Prostate gland (tissue), 2 donors: ENCODE results near the gene CNMD. TPM values are rescaled to one million over a fixed set of nuclear protein-coding genes. Genes with fewer than 3 reads are reported as not detected.
A peak's percentile ranks its signal among the peaks of the same experiment; 100 is the strongest.

ENCODE experiments used
- DNase-seq: peaks from one replicate; pipeline ENCODE4 v3.0.0-alpha.2; 2019; ENCODE audit warnings: low spot score
- H3K27ac ChIP-seq, 2 donors: fragments of 200-600 bp; sonication (generic); 2 replicates each; pipeline ENCODE4 v1.5.1; 2017 to 2019
- H3K27me3 ChIP-seq: fragments of 200-600 bp; sonication (generic); replicated peaks from 2 replicates; pipeline ENCODE4 v1.5.1; 2019; ENCODE audit not compliant: insufficient read depth
- H3K36me3 ChIP-seq, 2 donors: fragments of 200-600 bp; sonication (generic); 1 replicate in 1 of 2; 2 replicates in 1 of 2; pipeline versions ENCODE4 v1.5.1 to v1.8.1; 2017 to 2019
- H3K4me1 ChIP-seq: fragments of 200-600 bp; sonication (generic); replicated peaks from 2 replicates; pipeline ENCODE4 v1.5.1; 2019
- H3K4me3 ChIP-seq, 2 donors: fragments of 200-600 bp; sonication (generic); 2 replicates each; pipeline ENCODE4 v1.5.1; 2017 to 2019
- H3K9me3 ChIP-seq: fragments of 200-600 bp; sonication (generic); 2 replicates; pipeline ENCODE4 v1.5.1; 2017
- CTCF ChIP-seq, 4 experiments: fragments of 200-600 bp in 2 of 4; fragments of 450-650 bp in 2 of 4; sonication (generic) in 2 of 4; IDR thresholded peaks; 1 replicate in 3 of 4; 2 replicates in 1 of 4; pipeline ENCODE4 v1.5.1; 2016 to 2019; ENCODE audit warnings: antibody characterized with exemption in 4 of 4, mild to moderate bottlenecking in 2 of 4, moderate library complexity in 2 of 4
- POLR2A ChIP-seq: fragments of 450-650 bp; IDR thresholded peaks from one replicate; pipeline ENCODE4 v1.6.1; 2016; ENCODE audit warnings: antibody characterized with exemption, mild to moderate bottlenecking
- POLR2AphosphoS5 ChIP-seq: sonication (generic); formaldehyde crosslinking; IDR thresholded peaks from one replicate; pipeline ENCODE4 v1.6.1; 2017; ENCODE audit warnings: antibody characterized with exemption
- WGBS: methylation state at CpG from one replicate; pipeline ENCODE4 v1.1.5; 2018; 5-methylcytosine and 5-hydroxymethylcytosine counted together
- intact Hi-C: fragments of 100-400 bp; cut with DNase I; formaldehyde crosslinking; loops from one replicate; pipeline ENCODE4 v1.14.2; 2022
- total RNA-seq, 2 donors: library from RNA; depleted of rRNA; stranded (reverse); fragments of >200 nt; gene quantifications; one replicate each; pipeline ENCODE4 v1.1.0, GENCODE V29; 2016

The CNMD gene
- total RNA-seq, 2 donors from 2014 or later: 5.6 TPM; not detected in 1

GRCh38 chr13:52743569-52743968, 3.9 kb upstream of the CNMD start:
- H3K9me3 ChIP-seq: no peaks in the 10 kb centered on the region
- 83% methylated on average over 1 of the region's 1 CpG for WGBS

GRCh38 chr13:52738719-52739467, 727 bp downstream of the CNMD start:
- Histone ChIP-seq H3K9me3 (no peaks in the 10 kb centered on the region), H3K4me1 (no peaks in the 10 kb centered on the region), H3K36me3 (no peaks in the 10 kb centered on the region), H3K27me3 (no peaks in the 10 kb centered on the region), H3K4me3 (peak overlapping the region; percentile 23 to 36), H3K27ac (no peak overlapping the region)
- TF ChIP-seq CTCF (IDR thresholded peaks at IDR 0.05) (peak in 3 of 4 experiments; percentile 23 to 40 (median 24)), POLR2A (no peak), POLR2AphosphoS5 (no peak)
- 9% methylated on average over 46 of the region's 75 CpGs for WGBS
- no peak for DNase-seq
- intact Hi-C loops: no loop called here

More at GRCh38 chr13:52743569-52743968, 3.9 kb upstream of the CNMD start:
- no peaks in the 10 kb centered on the region for H3K36me3 ChIP-seq
- TF ChIP-seq CTCF (IDR thresholded peaks at IDR 0.05) (no peak), POLR2AphosphoS5 (no peak), POLR2A (no peak)
- H3K4me3 ChIP-seq: no peak overlapping the region
- DNase-seq: no peak
- H3K27me3 ChIP-seq: no peaks in the 10 kb centered on the region
- intact Hi-C loops: no loop called here
- no peak overlapping the region for H3K27ac ChIP-seq
- H3K4me1 ChIP-seq: no peaks in the 10 kb centered on the region

GRCh38 chr13:52737965-52738364, 1.7 kb downstream of the CNMD start:
- intact Hi-C loops: no loop called here
- 60% methylated on average over 4 of the region's 4 CpGs for whole genome bisulfite sequencing

GRCh38 chr13:52737451-52737850, 2.2 kb downstream of the CNMD start:
- no peaks in the 10 kb centered on the region for H3K4me1 ChIP-seq
- H3K36me3 ChIP-seq: no peaks in the 10 kb centered on the region
- no peaks in the 10 kb centered on the region for H3K9me3 ChIP-seq
- H3K4me3 ChIP-seq: no peak overlapping the region
- intact Hi-C loops: no loop called here
- H3K27ac ChIP-seq: no peak overlapping the region
- no peaks in the 10 kb centered on the region for H3K27me3 ChIP-seq
- DNase-seq: no peak
- TF ChIP-seq POLR2A (no peak), CTCF (IDR thresholded peaks at IDR 0.05) (no peak), POLR2AphosphoS5 (no peak)

More at GRCh38 chr13:52737965-52738364, 1.7 kb downstream of the CNMD start:
- TF ChIP-seq POLR2AphosphoS5: no peak
- no peak for TF ChIP-seq POLR2A
- no peak for TF ChIP-seq CTCF (IDR thresholded peaks at IDR 0.05)
- H3K36me3 ChIP-seq: no peaks in the 10 kb centered on the region
- H3K9me3 ChIP-seq: no peaks in the 10 kb centered on the region
- H3K27me3 ChIP-seq: no peaks in the 10 kb centered on the region
- H3K27ac ChIP-seq: no peak overlapping the region
- no peak overlapping the region for H3K4me3 ChIP-seq
- DNase-seq: no peak
- H3K4me1 ChIP-seq: no peaks in the 10 kb centered on the region

- no peak overlapping the region for H3K27ac ChIP-seq
- no peaks in the 10 kb centered on the region for H3K9me3 ChIP-seq
- no peaks in the 10 kb centered on the region for H3K4me1 ChIP-seq
- H3K4me3 ChIP-seq: no peak overlapping the region
- no peak for TF ChIP-seq POLR2A
- DNase-seq: no peak
- intact Hi-C loops: no loop called here
- WGBS: 94% methylated on average over 2 of the region's 2 CpGs
- H3K27me3 ChIP-seq: no peaks in the 10 kb centered on the region
- no peaks in the 10 kb centered on the region for H3K36me3 ChIP-seq
These were observed 2.7 kb downstream of the CNMD start for GRCh38 chr13:52736891-52737290.
